NCI-H1436 treated with DMSO at 0.1 percent for 48 hours (cell line): Measurements from ENCODE around the gene MAMLD1.

ENCODE experiments used
- DNase-seq: peaks from one replicate; lab custom pipeline; 2025; lab: John Stamatoyannopoulos, UW

Gene MAMLD1

GRCh38 chrX:150460781-150461180 is 97.7 kb downstream of the MAMLD1 start:
- no peak for DNase-seq

GRCh38 chrX:150463566-150463965 is 100.4 kb downstream of the MAMLD1 start:
- no peak for DNase-seq

GRCh38 chrX:150464001-150464400 is 100.9 kb downstream of the MAMLD1 start:
- no peak for DNase-seq

- no peak for DNase-seq
Measured at GRCh38 chrX:150465326-150465725, 102.2 kb downstream of the MAMLD1 start.

GRCh38 chrX:150465881-150466775 is 103.0 kb downstream of the MAMLD1 start:
- DNase-seq: no peak

GRCh38 chrX:150472306-150472705 is 109.2 kb downstream of the MAMLD1 start:
- DNase-seq: no peak

GRCh38 chrX:150473371-150473770 is 110.3 kb downstream of the MAMLD1 start:
- DNase-seq: no peak

GRCh38 chrX:150475461-150475860 is 112.3 kb downstream of the MAMLD1 start:
- DNase-seq: no peak

- DNase-seq: no peak
Measured at GRCh38 chrX:150476164-150476699, 113.1 kb downstream of the MAMLD1 start.

- no peak for DNase-seq
Measured at GRCh38 chrX:150477371-150477770, 114.3 kb downstream of the MAMLD1 start.

GRCh38 chrX:150478496-150479492 is 115.7 kb downstream of the MAMLD1 start:
- no peak for DNase-seq

- DNase-seq: no peak
Measured at GRCh38 chrX:150482537-150483206, 119.6 kb downstream of the MAMLD1 start.

GRCh38 chrX:150483356-150483985 is 120.4 kb downstream of the MAMLD1 start:
- DNase-seq: no peak

- DNase-seq: no peak
Measured at GRCh38 chrX:150486011-150486410, 122.9 kb downstream of the MAMLD1 start.

- no peak for DNase-seq
Measured at GRCh38 chrX:150487369-150488094, 124.4 kb downstream of the MAMLD1 start.

GRCh38 chrX:150489359-150490015 is 126.4 kb downstream of the MAMLD1 start:
- DNase-seq: no peak

GRCh38 chrX:150495496-150495895 is 132.4 kb downstream of the MAMLD1 start:
- no peak for DNase-seq

GRCh38 chrX:150499240-150499639 is 136.1 kb downstream of the MAMLD1 start:
- no peak for DNase-seq

GRCh38 chrX:150502091-150502490 is 139.0 kb downstream of the MAMLD1 start:
- DNase-seq: no peak
